Astrocyte of the spinal cord (primary cell): ENCODE results near the gene ZBTB1.

ENCODE experiments used
- DNase-seq: peaks from one replicate; pipeline ENCODE4 v3.0.0; 2011; ENCODE audit warnings: low read depth, low spot score
- H3K4me3 ChIP-seq: 2 replicates; pipeline ENCODE4 v1.5.1; 2011; ENCODE audit warnings: low read depth, mild to moderate bottlenecking, low read length, moderate library complexity
- CTCF ChIP-seq: IDR thresholded peaks from 2 replicates; pipeline ENCODE4 v1.5.1; 2012; ENCODE audit warnings: low read depth, mild to moderate bottlenecking, low read length, inconsistent platforms
- in situ Hi-C: cut with HindIII; loops from 2 replicates; pipeline ENCODE4 v1.10.0; 2017; ENCODE audit warnings: low sequenced_read_pairs

The ZBTB1 gene

GRCh38 chr14:64502887-64503433, 1.6 kb upstream of the ZBTB1 start:
- DNase-seq = peak; percentile 29
- in situ Hi-C loops = no loop called here
- TF ChIP-seq CTCF = no peak
- peak overlapping the region; percentile 81 for H3K4me3 ChIP-seq

- in situ Hi-C loops = no loop called here
Observed at GRCh38 chr14:64503434-64504309, 898 bp upstream of the ZBTB1 start, which contains the start of gene ZBTB25. ZBTB25 (minus strand) TSS chr14:64503838; CDS start chr14:64490533, 13,305 bp downstream.

GRCh38 chr14:64504897-64505794, 576 bp downstream of the ZBTB1 start:
- DNase-seq = peak; percentile 90
- in situ Hi-C loops = no loop called here
- H3K4me3 ChIP-seq = peak overlapping the region; percentile 92
- TF ChIP-seq CTCF = no peak

More at GRCh38 chr14:64503434-64504309, 898 bp upstream of the ZBTB1 start, which contains the start of gene ZBTB25:
- peak within 1 kb of the TSS; percentile 92 for H3K4me3 ChIP-seq
- no peak for TF ChIP-seq CTCF
- DNase-seq = peak; percentile 95

GRCh38 chr14:64506721-64507120, 2.2 kb downstream of the ZBTB1 start:
- TF ChIP-seq CTCF = no peak
- DNase-seq = no peak
- in situ Hi-C loops = no loop called here
- peak overlapping the region; percentile 10 for H3K4me3 ChIP-seq

GRCh38 chr14:64507376-64508156, 3.0 kb downstream of the ZBTB1 start:
- in situ Hi-C loops = no loop called here
- DNase-seq = no peak
- H3K4me3 ChIP-seq = no peak overlapping the region
- TF ChIP-seq CTCF = no peak
